RWPE1 (cell line): ENCODE measurements around the gene EMID1.
"Not testable (repeated sequence)": the region's sequence is repeated elsewhere in the genome, so short reads cannot be mapped to it uniquely, and the experiment has no call there.

Experiments used
- CTCF ChIA-PET: fragments of 350-600 bp; sonication (Branson Sonifier 250); formaldehyde crosslinking; extraction: SDS; loops from one replicate; lab custom pipeline; 2021; lab: Yijun Ruan, JAX
- POLR2A ChIA-PET: fragments of 400-600 bp; formaldehyde crosslinking; extraction: SDS; loops from one replicate; lab custom pipeline; 2020; ENCODE audit warnings: antibody characterized with exemption; ENCODE audit not compliant: low non-redundant PET; lab: Yijun Ruan, JAX
- DNase-seq: peaks from one replicate; pipeline ENCODE4 v3.0.0; 2012; ENCODE audit warnings: low spot score
- H3K27ac ChIP-seq: fragments of 450-650 bp; 2 replicates; pipeline ENCODE4 v1.5.1; 2017
- TF ChIP-seq, protein P1 (sequence below): fragments of 450-650 bp; conservative IDR thresholded peaks from 2 replicates; pipeline ENCODE4 v1.5.1; 2017; ENCODE audit warnings: low read depth, mild to moderate bottlenecking

The EMID1 gene

DNA sequence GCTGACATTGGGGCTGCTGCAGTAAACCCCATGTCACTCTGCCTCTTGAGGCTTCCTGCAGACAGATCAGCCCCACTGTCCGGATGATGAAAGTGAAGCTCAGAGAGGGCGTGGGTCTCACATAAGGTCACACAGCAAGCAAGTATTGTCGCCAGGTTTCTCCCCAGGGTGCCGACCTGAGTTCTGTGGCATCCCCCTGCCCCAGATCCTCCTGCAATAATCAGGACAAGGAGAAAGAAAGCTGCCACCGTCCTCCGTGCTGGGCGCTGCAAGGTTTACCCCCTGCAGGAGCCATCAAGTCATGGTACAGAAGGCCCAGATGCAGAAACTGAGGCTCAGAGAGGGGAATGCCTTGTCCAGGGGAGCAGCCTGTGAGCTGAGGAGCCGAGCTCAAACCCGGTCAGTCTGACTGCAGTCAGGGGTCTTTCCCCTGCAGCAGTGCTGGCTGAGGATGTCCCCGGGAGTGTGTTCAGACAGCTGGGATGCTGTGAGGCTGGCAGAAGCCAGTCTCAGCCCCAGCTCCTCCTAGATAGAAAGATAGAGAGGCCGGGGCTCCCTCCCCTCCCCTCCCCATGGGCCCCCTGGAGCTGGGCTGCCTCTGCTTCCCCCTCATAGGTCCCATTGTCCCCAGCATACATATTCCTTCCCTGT is 13.2 kb downstream of the EMID1 start:
- POLR2A ChIA-PET: no interaction called here
- TF ChIP-seq, protein P1, sequence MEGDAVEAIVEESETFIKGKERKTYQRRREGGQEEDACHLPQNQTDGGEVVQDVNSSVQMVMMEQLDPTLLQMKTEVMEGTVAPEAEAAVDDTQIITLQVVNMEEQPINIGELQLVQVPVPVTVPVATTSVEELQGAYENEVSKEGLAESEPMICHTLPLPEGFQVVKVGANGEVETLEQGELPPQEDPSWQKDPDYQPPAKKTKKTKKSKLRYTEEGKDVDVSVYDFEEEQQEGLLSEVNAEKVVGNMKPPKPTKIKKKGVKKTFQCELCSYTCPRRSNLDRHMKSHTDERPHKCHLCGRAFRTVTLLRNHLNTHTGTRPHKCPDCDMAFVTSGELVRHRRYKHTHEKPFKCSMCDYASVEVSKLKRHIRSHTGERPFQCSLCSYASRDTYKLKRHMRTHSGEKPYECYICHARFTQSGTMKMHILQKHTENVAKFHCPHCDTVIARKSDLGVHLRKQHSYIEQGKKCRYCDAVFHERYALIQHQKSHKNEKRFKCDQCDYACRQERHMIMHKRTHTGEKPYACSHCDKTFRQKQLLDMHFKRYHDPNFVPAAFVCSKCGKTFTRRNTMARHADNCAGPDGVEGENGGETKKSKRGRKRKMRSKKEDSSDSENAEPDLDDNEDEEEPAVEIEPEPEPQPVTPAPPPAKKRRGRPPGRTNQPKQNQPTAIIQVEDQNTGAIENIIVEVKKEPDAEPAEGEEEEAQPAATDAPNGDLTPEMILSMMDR: no peak

DNA sequence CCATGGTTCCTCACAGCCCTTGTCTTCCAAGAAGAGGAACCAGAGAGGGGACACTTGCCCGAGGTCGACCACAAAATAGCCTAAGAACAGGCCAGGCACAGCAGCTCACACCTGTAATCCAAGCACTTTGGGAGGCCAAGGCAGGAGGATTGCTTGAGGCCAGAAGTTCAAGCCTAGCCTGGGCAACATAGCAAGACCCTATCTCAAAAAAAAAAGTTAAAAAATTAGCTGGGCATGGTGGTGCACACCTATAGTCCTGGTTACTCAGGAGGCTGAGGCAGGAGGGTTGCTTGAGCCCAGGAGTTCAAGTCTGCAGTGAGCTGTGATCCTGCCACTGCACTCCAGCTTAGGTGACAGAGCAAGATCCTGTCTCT is 13.7 kb downstream of the EMID1 start:
- POLR2A ChIA-PET, H3K27ac ChIP-seq, DNase-seq: not testable (repeated sequence)
- CTCF ChIA-PET: interaction anchor here (0.7 kb wide), 1 partner anchor 8 kb away, joined by 3 read pairs; no protein-coding TSS in a partner anchor

More for the DNA sequence above, 13.2 kb downstream of the EMID1 start:
- H3K27ac ChIP-seq: no peak overlapping the region
- DNase-seq: no peak
- CTCF ChIA-PET: interaction anchor here (0.7 kb wide), 1 partner anchor 8 kb away, joined by 3 read pairs; no protein-coding TSS in a partner anchor

DNA sequence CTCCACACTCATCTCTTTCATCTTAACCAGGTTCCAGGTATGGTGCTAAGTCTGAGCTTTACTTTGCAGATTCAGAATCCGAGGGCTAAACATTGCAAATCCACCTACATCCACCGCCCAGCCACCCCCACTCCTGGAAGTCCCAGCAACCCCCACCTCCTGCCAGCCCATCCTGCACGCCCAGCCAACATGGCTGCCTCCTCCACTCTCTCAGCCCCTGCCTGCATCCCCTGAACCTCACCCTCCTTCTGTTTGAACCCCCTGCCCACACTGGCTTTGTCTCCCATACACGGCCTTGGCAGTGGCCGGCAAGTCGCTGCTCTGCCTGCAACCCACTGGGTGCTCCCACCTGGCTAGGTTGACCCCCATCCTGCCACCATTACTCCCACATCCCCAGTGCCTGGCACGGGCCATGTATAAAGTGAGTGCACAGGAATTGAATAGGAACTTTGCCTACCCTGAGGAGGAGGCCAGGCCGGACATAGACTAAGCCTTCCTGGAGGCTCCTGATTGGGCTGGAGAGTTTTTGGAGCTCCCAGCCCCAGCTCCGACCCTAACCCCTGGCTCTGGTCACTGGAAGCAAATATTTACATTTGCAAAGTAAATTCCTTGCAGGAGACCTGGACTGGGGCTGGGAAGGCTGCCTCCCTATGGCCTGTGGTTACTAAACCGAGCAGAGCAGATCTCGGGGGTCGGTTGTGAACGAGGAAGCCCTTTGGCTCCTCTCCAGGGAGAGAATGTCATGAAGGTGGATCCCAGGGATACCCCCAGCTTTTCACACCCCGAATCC is 14.4 kb downstream of the EMID1 start:
- CTCF ChIA-PET: no interaction called here

DNA sequence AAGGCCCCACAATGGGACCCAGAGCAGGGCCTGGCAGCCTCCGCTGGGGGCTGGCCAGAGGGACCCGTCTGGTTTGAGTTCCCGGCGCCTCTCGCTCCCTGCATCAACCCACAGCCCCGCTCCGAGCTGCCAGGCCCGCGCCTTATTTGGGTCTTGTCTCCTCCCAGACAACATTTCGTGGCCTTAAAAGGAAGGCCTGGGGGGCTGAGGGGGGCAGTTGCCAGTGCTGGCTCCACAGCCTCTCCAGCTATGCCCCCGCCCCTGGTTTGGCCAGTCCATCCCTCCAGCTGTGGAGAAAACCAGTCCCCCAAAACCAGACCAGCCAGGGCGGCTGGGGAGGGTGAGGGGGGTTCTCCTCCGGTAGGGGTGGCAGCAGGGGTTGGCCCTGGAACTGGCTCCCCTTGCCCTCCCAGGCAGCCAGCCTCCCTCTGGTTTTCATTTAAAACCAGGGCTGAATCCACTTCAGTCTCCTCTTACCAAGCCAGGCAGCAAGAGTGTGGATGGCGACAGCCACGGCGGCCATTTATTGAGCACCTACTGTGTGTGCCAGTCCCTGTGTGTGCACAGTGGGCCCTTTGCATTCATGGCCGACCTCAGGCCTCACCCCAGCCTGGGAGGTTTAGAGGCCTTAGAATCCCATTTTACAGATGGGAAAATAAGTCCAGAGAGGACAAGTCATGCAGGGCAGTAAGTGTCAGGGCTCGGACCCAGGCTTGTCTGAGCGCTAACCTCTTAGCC is 18.6 kb downstream of the EMID1 start:
- H3K27ac ChIP-seq: no peak overlapping the region
- CTCF ChIA-PET: no interaction called here
- DNase-seq: no peak
- POLR2A ChIA-PET: no interaction called here
- TF ChIP-seq, protein P1: no peak

More for the DNA sequence above, 14.4 kb downstream of the EMID1 start:
- no peak overlapping the region for H3K27ac ChIP-seq
- POLR2A ChIA-PET: no interaction called here
- no peak for DNase-seq
- TF ChIP-seq, protein P1: no peak

DNA sequence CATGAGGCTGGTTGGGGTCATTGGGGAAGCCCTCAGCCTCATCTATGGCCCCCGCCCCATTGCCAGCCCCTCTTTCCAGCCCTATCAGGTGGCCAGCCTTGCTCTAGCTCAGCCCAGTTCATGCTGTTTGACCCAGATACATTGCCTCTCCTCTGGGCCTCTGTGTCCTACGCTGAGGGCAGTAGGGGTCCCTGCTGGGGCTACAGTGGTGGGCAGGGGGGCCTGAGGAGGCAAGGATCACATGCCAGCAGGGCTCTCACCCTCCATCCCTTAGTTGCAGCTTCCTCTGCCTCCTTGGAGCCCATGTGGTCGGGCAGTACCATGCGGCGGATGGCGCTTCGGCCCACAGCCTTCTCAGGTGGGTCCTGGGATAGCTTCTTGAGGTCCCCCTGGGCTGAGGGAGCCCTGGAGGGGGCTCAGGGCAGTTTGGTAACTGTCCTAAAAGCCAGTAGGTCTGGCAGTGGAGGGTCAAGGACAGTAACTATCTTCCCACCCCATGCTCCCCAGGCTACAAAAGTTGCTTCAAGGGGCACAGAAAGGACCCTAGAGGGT is 19.2 kb downstream of the EMID1 start:
- no peak for DNase-seq
- POLR2A ChIA-PET: no interaction called here
- H3K27ac ChIP-seq: no peak overlapping the region
- TF ChIP-seq, protein P1: no peak
- CTCF ChIA-PET: no interaction called here

DNA sequence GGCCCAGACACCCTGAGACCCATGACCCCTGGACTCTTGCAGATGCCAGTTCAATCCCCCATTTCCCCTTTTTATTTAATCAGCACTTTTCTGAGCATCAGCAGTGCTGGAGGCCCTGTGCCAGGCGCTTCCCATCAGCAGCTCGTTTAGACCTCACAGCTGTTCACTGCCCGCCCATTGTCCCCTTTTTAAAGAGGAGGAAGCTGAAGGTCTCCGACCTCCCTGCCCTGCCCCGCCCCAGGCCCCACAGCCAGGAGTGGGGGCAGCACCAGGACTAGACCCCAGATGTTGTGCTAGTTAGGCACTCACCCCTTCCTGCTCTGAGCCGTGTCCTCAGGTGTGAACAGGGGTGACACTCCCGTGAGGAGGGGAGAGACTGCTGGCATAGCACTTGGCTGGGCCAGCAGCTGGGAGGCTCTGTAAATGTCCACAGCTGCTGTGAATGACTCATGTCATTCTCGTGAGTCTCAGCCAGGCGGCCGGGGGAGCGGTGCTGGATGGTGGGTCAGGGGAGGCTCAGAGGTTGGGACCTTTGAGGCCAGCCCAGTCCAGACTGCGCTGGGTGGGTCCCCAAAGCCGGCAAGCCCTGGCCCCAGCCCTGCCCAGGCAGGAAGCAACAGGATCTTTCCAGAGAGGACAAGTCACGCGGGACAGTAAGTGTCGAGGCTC is 19.9 kb downstream of the EMID1 start:
- no peak for DNase-seq
- POLR2A ChIA-PET: no interaction called here
- TF ChIP-seq, protein P1: no peak
- CTCF ChIA-PET: no interaction called here
- H3K27ac ChIP-seq: no peak overlapping the region
